ENCODE measurements around the gene LEMD3. TPM values are rescaled to one million over a fixed set of nuclear protein-coding genes. Genes with fewer than 3 reads are reported as not detected.

Gene LEMD3
- total RNA-seq, 1 donor from 2014 or later: 44.4 TPM

GRCh38 chr12:65200007-65200665, 30.8 kb downstream of the LEMD3 start:
- no peak overlapping the region for H3K27ac Mint-ChIP-seq
- H3K27me3 Mint-ChIP-seq (ENCODE audit: low read depth): no peaks in the 10 kb centered on the region
- no peak for TF ChIP-seq CTCF (IDR thresholded peaks at IDR 0.05; ENCODE audit: unreplicated experiment)
- no peak for DNase-seq (ENCODE audit: low spot score in 2 of 2, unreplicated experiment in 2 of 2)
- no peak overlapping the region for H3K4me3 Mint-ChIP-seq
- H3K9me3 Mint-ChIP-seq: peaks cover 40% of the 10 kb centered on the region
- H3K4me1 Mint-ChIP-seq: peaks cover 9% of the 10 kb centered on the region
- peaks cover 34% of the 10 kb centered on the region for H3K36me3 Mint-ChIP-seq

- Mint-ChIP-seq H3K9me3 (peaks cover 23% of the 10 kb centered on the region), H3K4me1 (peaks cover 21% of the 10 kb centered on the region), H3K4me3 (no peak overlapping the region), H3K27me3 (ENCODE audit: low read depth) (no peaks in the 10 kb centered on the region), H3K27ac (no peak overlapping the region), H3K36me3 (peaks cover 19% of the 10 kb centered on the region)
- no peak for DNase-seq (ENCODE audit: low spot score in 2 of 2, unreplicated experiment in 2 of 2)
- TF ChIP-seq CTCF (IDR thresholded peaks at IDR 0.05; ENCODE audit: unreplicated experiment): no peak
These were observed 34.0 kb downstream of the LEMD3 start for GRCh38 chr12:65203376-65203775.

- Mint-ChIP-seq H3K9me3 (peaks cover 23% of the 10 kb centered on the region), H3K4me1 (peaks cover 31% of the 10 kb centered on the region), H3K27ac (no peak overlapping the region), H3K27me3 (ENCODE audit: low read depth) (no peaks in the 10 kb centered on the region), H3K4me3 (no peak overlapping the region), H3K36me3 (peaks cover 19% of the 10 kb centered on the region)
- no peak for DNase-seq (ENCODE audit: low spot score in 2 of 2, unreplicated experiment in 2 of 2)
- no peak for TF ChIP-seq CTCF (IDR thresholded peaks at IDR 0.05; ENCODE audit: unreplicated experiment)
These were observed 35.6 kb downstream of the LEMD3 start for GRCh38 chr12:65204886-65205525.

- no peak for TF ChIP-seq CTCF (IDR thresholded peaks at IDR 0.05; ENCODE audit: unreplicated experiment)
- Mint-ChIP-seq H3K27ac (no peak overlapping the region), H3K36me3 (peaks cover 13% of the 10 kb centered on the region), H3K4me1 (peaks cover 25% of the 10 kb centered on the region), H3K9me3 (peaks cover 15% of the 10 kb centered on the region), H3K4me3 (no peak overlapping the region), H3K27me3 (ENCODE audit: low read depth) (no peaks in the 10 kb centered on the region)
- no peak for DNase-seq (ENCODE audit: low spot score in 2 of 2, unreplicated experiment in 2 of 2)
These were observed 36.5 kb downstream of the LEMD3 start for GRCh38 chr12:65205886-65206285.

- TF ChIP-seq CTCF (IDR thresholded peaks at IDR 0.05; ENCODE audit: unreplicated experiment): no peak
- Mint-ChIP-seq H3K27ac (peak overlapping the region; percentile 28), H3K27me3 (ENCODE audit: low read depth) (no peaks in the 10 kb centered on the region), H3K9me3 (peaks cover 7% of the 10 kb centered on the region), H3K36me3 (peaks cover 9% of the 10 kb centered on the region), H3K4me1 (peaks cover 25% of the 10 kb centered on the region), H3K4me3 (no peak overlapping the region)
- DNase-seq (ENCODE audit: low spot score in 2 of 2, unreplicated experiment in 2 of 2): no peak
These were observed 38.7 kb downstream of the LEMD3 start for GRCh38 chr12:65208125-65208524.

Data from mesothelial cell of epicardium (in vitro differentiated cells).